GM12878 (cell line): Measurements from ENCODE around the gene KIAA0319L. TPM values are rescaled to one million over a fixed set of nuclear protein-coding genes. Genes with fewer than 3 reads are reported as not detected.

Experiments
- ATAC-seq: fragments of 200-7000 bp; cut with Tn5 transposase; 3 replicates; pipeline ENCODE4 v1.9.1; 2020; ENCODE audit warnings: mild to moderate bottlenecking, moderate library complexity
- BruUV-seq: library from RNA; stranded (reverse); fragments of 400-500 nt; replicated peaks from 2 replicates; lab custom pipeline; 2021; lab: Mats Ljungman, UMichigan
- CTCF ChIA-PET: fragments of 300-600 bp; sonication (Branson Sonifier 250); formaldehyde crosslinking; extraction: SDS; loops from one replicate; lab custom pipeline; 2021; ENCODE audit warnings: inconsistent platforms; lab: Yijun Ruan, JAX
- POLR2A ChIA-PET: fragments of 350-600 bp; formaldehyde crosslinking; extraction: SDS; loops from one replicate; lab custom pipeline; 2021; ENCODE audit warnings: inconsistent platforms; lab: Charles Lee
- RAD21 ChIA-PET: fragments of 300-600 bp; sonication (Branson Sonifier 250); formaldehyde crosslinking; loops from one replicate; lab custom pipeline; 2023; ENCODE audit warnings: antibody characterized with exemption; ENCODE audit not compliant: unreplicated experiment; lab: Charles Lee
- SMC1A ChIA-PET: fragments of 300-600 bp; sonication (Branson Sonifier 250); formaldehyde crosslinking; loops from one replicate; lab custom pipeline; 2023; ENCODE audit not compliant: unreplicated experiment, uncharacterized antibody; lab: Charles Lee
- DNase-seq: peaks from one replicate; pipeline ENCODE4 v3.0.0-alpha.2; 2011; ENCODE audit warnings: low read depth, low spot score
- FAIRE-seq: peaks from 3 replicates; lab custom pipeline; 2011; peaks lifted over from hg19 to GRCh38; lab: Jason Lieb, UNC
- H2AFZ ChIP-seq: 2 replicates; pipeline ENCODE4 v1.6.0; 2011; ENCODE audit warnings: low read depth, low read length, control low read depth; ENCODE audit not compliant: control insufficient read depth
- H3K27ac ChIP-seq: 2 replicates; pipeline ENCODE4 v1.5.1; 2011; ENCODE audit warnings: control low read depth; ENCODE audit not compliant: control insufficient read depth, insufficient read depth
- H3K27me3 ChIP-seq, 2 experiments: replicated peaks in 1 of 2; 2 replicates each; pipeline versions ENCODE4 v1.6.0 to v1.6.1; 2011; ENCODE audit warnings: low read length in 1 of 2; ENCODE audit not compliant: control insufficient read depth in 2 of 2, insufficient read depth in 2 of 2
- H3K36me3 ChIP-seq, 2 experiments: 2 replicates each; pipeline ENCODE4 v1.5.1; 2011; ENCODE audit warnings: low read length in 1 of 2; ENCODE audit not compliant: control insufficient read depth in 2 of 2, insufficient read depth in 2 of 2
- H3K4me1 ChIP-seq: 2 replicates; pipeline ENCODE4 v1.6.1; 2011; ENCODE audit warnings: mild to moderate bottlenecking, low read length, moderate library complexity, mixed read lengths; ENCODE audit not compliant: control insufficient read depth, insufficient read depth
- H3K4me2 ChIP-seq: 2 replicates; pipeline ENCODE4 v1.6.0; 2011; ENCODE audit warnings: control low read depth; ENCODE audit not compliant: control insufficient read depth, insufficient read depth
- H3K4me3 ChIP-seq: fragments of 200-600 bp; sonication (generic); 2 replicates; pipeline ENCODE4 v1.5.1; 2016
- H3K79me2 ChIP-seq: 2 replicates; pipeline ENCODE4 v1.6.0; 2011; ENCODE audit warnings: low read length; ENCODE audit not compliant: control insufficient read depth, insufficient read depth
- H3K9ac ChIP-seq: 2 replicates; pipeline ENCODE4 v1.8.0; 2011; ENCODE audit warnings: low read length, control low read depth, mixed read lengths; ENCODE audit not compliant: control insufficient read depth, insufficient read depth
- H3K9me3 ChIP-seq: replicated peaks from 3 replicates; pipeline ENCODE4 v1.5.1; 2011; ENCODE audit warnings: mild to moderate bottlenecking, low read length; ENCODE audit not compliant: control insufficient read depth, insufficient read depth
- H4K20me1 ChIP-seq: 2 replicates; pipeline ENCODE4 v1.6.0; 2011; ENCODE audit not compliant: control insufficient read depth, insufficient read depth
- BCL3 ChIP-seq: IDR thresholded peaks from 2 replicates; pipeline ENCODE4 v1.6.1; 2011; ENCODE audit warnings: borderline replicate concordance, low read depth, mild to moderate bottlenecking, moderate library complexity, low read length; ENCODE audit not compliant: insufficient read depth, poor library complexity, severe bottlenecking
- FOXM1 ChIP-seq: IDR thresholded peaks from 2 replicates; pipeline ENCODE4 v1.6.1; 2012; ENCODE audit warnings: low read depth, mild to moderate bottlenecking, inconsistent platforms, low read length, moderate library complexity
- HSF1 ChIP-seq: fragments of 150-350 bp; IDR thresholded peaks from 2 replicates; pipeline ENCODE4 v1.6.1; 2014; ENCODE audit warnings: mild to moderate bottlenecking, low read depth, low read length
- IKZF1 ChIP-seq: fragments of 450-650 bp; conservative IDR thresholded peaks from 2 replicates; pipeline ENCODE4 v1.6.1; 2017; ENCODE audit warnings: antibody characterized with exemption, mild to moderate bottlenecking
- PRDM15 ChIP-seq: fragments of 450-650 bp; formaldehyde crosslinking; IDR thresholded peaks from 2 replicates; pipeline ENCODE4 v1.4.0; 2020; ENCODE audit warnings: mild to moderate bottlenecking, moderate library complexity
- TBL1XR1 ChIP-seq: IDR thresholded peaks from 2 replicates; pipeline ENCODE4 v1.6.1; 2012; ENCODE audit warnings: low read depth, low read length, improper control_type of control experiment
- TCF3 ChIP-seq: IDR thresholded peaks from 2 replicates; pipeline ENCODE4 v1.6.1; 2012; ENCODE audit warnings: low read depth, mild to moderate bottlenecking, low read length, borderline replicate concordance; ENCODE audit not compliant: insufficient read depth
- ZNF687 ChIP-seq: fragments of 450-650 bp; IDR thresholded peaks from 2 replicates; pipeline ENCODE4 v1.6.1; 2017; ENCODE audit warnings: mild to moderate bottlenecking, moderate library complexity
- ZZZ3 ChIP-seq: IDR thresholded peaks from 2 replicates; pipeline ENCODE4 v1.6.1; 2011; ENCODE audit warnings: low read depth; ENCODE audit not compliant: control insufficient read depth, insufficient read length
- WGBS: methylation state at CpG from one replicate; pipeline ENCODE4 v1.1.6; 2016; ENCODE audit warnings: low lambda C conversion rate; ENCODE audit not compliant: insufficient replicate concordance, insufficient coverage; ENCODE audit errors: missing lambda C conversion rate; 5-methylcytosine and 5-hydroxymethylcytosine counted together
- in situ Hi-C: fragments of 300-500 bp; cut with MboI; formaldehyde crosslinking; loops from 9 replicates; pipeline ENCODE4 v1.14.3; 2018; ENCODE audit warnings: mixed read lengths
- intact Hi-C: fragments of 100-400 bp; cut with micrococcal nuclease; formaldehyde crosslinking; loops from one replicate; pipeline ENCODE4 v1.14.2; 2022; ENCODE audit not compliant: unreplicated experiment
- polyA plus RNA-seq, 11 experiments: library from polyadenylated mRNA; depleted of rRNA in 4 of 11; unstranded in 6 of 11; stranded (reverse) in 5 of 11; fragments of >200 nt; fragmentation: Nextera tagmentation in 4 of 11; fragmentation: Illumina TruSeq in 1 of 11; extraction: Ambion mirVana in 4 of 11; extraction: Trizol in 1 of 11; gene quantifications; 1 replicate in 1 of 11; 2 replicates in 10 of 11; pipeline versions ENCODE4 v1.2.1 to v1.2.3, GENCODE V29; 2011 to 2016; ENCODE audit warnings: inconsistent platforms in 2 of 11, missing spikeins in 2 of 11, low read depth in 1 of 11
- total RNA-seq, 4 experiments: library from RNA; depleted of rRNA in 3 of 4; stranded (reverse); fragments of >200 nt in 3 of 4; fragmentation: Illumina TruSeq in 1 of 4; extraction: Trizol in 1 of 4; gene quantifications; 2 replicates each; pipeline versions ENCODE4 v1.2.1 to v1.2.3, GENCODE V29; 2013 to 2021

The KIAA0319L gene
- total and polyA plus RNA-seq, 10 of the 15 experiments (the other 5 are each of a cell fraction or from before 2014, with no cell fraction given): 2.6 to 57.8 (median 25.4) TPM

- intact Hi-C loops (no loop called here), in situ Hi-C loops (loop anchor here (5.0 kb wide), 1 partner anchor 110 kb away; no protein-coding TSS in a partner anchor)
- DNase-seq: no peak
- Histone ChIP-seq H3K36me3 (peaks cover 0 to 12% of the 10 kb centered on the region in 2 experiments; a peak in 2 of 4 replicates), H3K27ac (no peak overlapping the region), H4K20me1 (no peaks in the 10 kb centered on the region), H3K9me3 (no peaks in the 10 kb centered on the region), H3K4me1 (no peaks in the 10 kb centered on the region; the same call in 1 of the 2 replicates), H3K79me2 (peaks cover 14% of the 10 kb centered on the region), H3K27me3 (no peaks in the 10 kb centered on the region), H3K9ac (no peak overlapping the region), H3K4me3 (no peak overlapping the region), H2AFZ (no peak overlapping the region), H3K4me2 (no peak overlapping the region)
- RAD21 ChIA-PET: interaction anchor here (0.6 to 4.9 kb wide), 3 partner anchors 22 to 110 kb away, joined by 3 to 46 read pairs (median 5); no protein-coding TSS in a partner anchor
- 85% methylated on average over 15 of the region's 15 CpGs for WGBS
- no TSS peak for BruUV-seq
- SMC1A ChIA-PET: interaction anchor here (1.2 to 3.2 kb wide), 3 partner anchors 25 to 111 kb away, joined by 6 to 25 read pairs (median 11); no protein-coding TSS in a partner anchor
- no peak for FAIRE-seq
- TF ChIP-seq TBL1XR1 (no peak), TCF3 (no peak), HSF1 (no peak), IKZF1 (no peak), FOXM1 (no peak), PRDM15 (CRISPR knock-in tag) (no peak), ZNF687 (no peak), ZZZ3 (no peak), BCL3 (peak; percentile 59)
- no peak for ATAC-seq
- CTCF ChIA-PET: interaction anchor here (1.0 to 4.9 kb wide), 5 partner anchors 19 to 154 kb away, joined by 3 to 69 read pairs (median 4); no protein-coding TSS in a partner anchor
- POLR2A ChIA-PET: interaction anchor here (0.5 to 1.5 kb wide), 2 partner anchors 26 to 111 kb away, joined by 3 to 5 read pairs; no protein-coding TSS in a partner anchor
Observed at GRCh38 chr1:35561972-35562680, 4.9 kb upstream of the KIAA0319L start.
